NCI-H2107 treated with DMSO at 0.1 percent for 48 hours (cell line): ENCODE results near the gene MKS1.
A peak's percentile ranks its signal among the peaks of the same experiment; 100 is the strongest.

Experiments used
- DNase-seq: peaks from one replicate; lab custom pipeline; 2025; ENCODE audit not compliant: unreplicated experiment; lab: John Stamatoyannopoulos, UW

Gene MKS1

GRCh38 chr17:58219007-58219788 is at the start of gene MKS1:
MKS1 (minus strand) TSS chr17:58219255; CDS start chr17:58219230, 25 bp downstream.
- peak; percentile 61 for DNase-seq

- DNase-seq: no peak
These were observed 49.3 kb upstream of the MKS1 start for GRCh38 chr17:58268326-58268725.

GRCh38 chr17:58267347-58268324 is 48.6 kb upstream of the MKS1 start:
- no peak for DNase-seq

GRCh38 chr17:58265902-58266875 is 47.1 kb upstream of the MKS1 start:
- no peak for DNase-seq

- DNase-seq: no peak
These were observed 46.2 kb upstream of the MKS1 start for GRCh38 chr17:58265271-58265670.

- DNase-seq: no peak
These were observed 45.5 kb upstream of the MKS1 start for GRCh38 chr17:58264407-58265103.

- no peak for DNase-seq
These were observed 44.7 kb upstream of the MKS1 start for GRCh38 chr17:58263773-58264172.

GRCh38 chr17:58262149-58262548 is 43.1 kb upstream of the MKS1 start:
- no peak for DNase-seq

GRCh38 chr17:58254803-58255202 is 35.7 kb upstream of the MKS1 start:
- DNase-seq: no peak

- no peak for DNase-seq
These were observed 34.0 kb upstream of the MKS1 start for GRCh38 chr17:58253082-58253481.

GRCh38 chr17:58252141-58252540 is 33.1 kb upstream of the MKS1 start:
- no peak for DNase-seq

GRCh38 chr17:58250344-58251011 is 31.4 kb upstream of the MKS1 start:
- no peak for DNase-seq

GRCh38 chr17:58249270-58250133 is 30.4 kb upstream of the MKS1 start:
- peak; percentile 35 for DNase-seq

- no peak for DNase-seq
These were observed 29.9 kb upstream of the MKS1 start for GRCh38 chr17:58248955-58249269.

GRCh38 chr17:58247511-58248363 is 28.7 kb upstream of the MKS1 start:
- DNase-seq: no peak

GRCh38 chr17:58246781-58247180 is 27.7 kb upstream of the MKS1 start:
- DNase-seq: no peak

- DNase-seq: no peak
These were observed 27.2 kb upstream of the MKS1 start for GRCh38 chr17:58246104-58246740.
